H9 (cell line): ENCODE results near the gene PTPRC. TPM values are rescaled to one million over a fixed set of nuclear protein-coding genes. Genes with fewer than 3 reads are reported as not detected.

Experiments
- DNase-seq: peaks from one replicate; pipeline ENCODE4 v3.0.0-alpha.2; 2017
- H2AFZ ChIP-seq: one replicate; pipeline ENCODE4 v1.6.1; 2013; ENCODE audit warnings: mild to moderate bottlenecking, low read length, control low read depth, moderate library complexity
- H2AK5ac ChIP-seq: 2 replicates; pipeline ENCODE4 v1.6.1; 2013; ENCODE audit warnings: low read length, control low read depth, mixed read lengths; ENCODE audit not compliant: insufficient read length
- H2BK120ac ChIP-seq: one replicate; pipeline ENCODE4 v1.6.1; 2013; ENCODE audit warnings: low read depth, mild to moderate bottlenecking, low read length, control low read depth, inconsistent platforms; ENCODE audit not compliant: poor library complexity, severe bottlenecking
- H2BK12ac ChIP-seq: 2 replicates; pipeline ENCODE4 v1.6.1; 2013; ENCODE audit warnings: low read length, control low read depth, mixed read lengths, low read depth; ENCODE audit not compliant: insufficient read length
- H2BK15ac ChIP-seq: 2 replicates; pipeline ENCODE4 v1.6.1; 2013; ENCODE audit warnings: low read depth, low read length, control low read depth
- H2BK20ac ChIP-seq: one replicate; pipeline ENCODE4 v1.6.1; 2013; ENCODE audit warnings: low read depth, mild to moderate bottlenecking, low read length, control low read depth, inconsistent platforms; ENCODE audit not compliant: poor library complexity, severe bottlenecking
- H2BK5ac ChIP-seq: 2 replicates; pipeline ENCODE4 v1.6.1; 2013; ENCODE audit warnings: low read length, control low read depth, mixed read lengths; ENCODE audit not compliant: insufficient read length
- H3K14ac ChIP-seq: 2 replicates; pipeline ENCODE4 v1.6.1; 2013; ENCODE audit warnings: low read length, control low read depth; ENCODE audit not compliant: insufficient read depth
- H3K18ac ChIP-seq: 2 replicates; pipeline ENCODE4 v1.6.1; 2013; ENCODE audit warnings: low read depth, mild to moderate bottlenecking, mixed read lengths, low read length, control low read depth; ENCODE audit not compliant: insufficient read length
- H3K23ac ChIP-seq: 2 replicates; pipeline ENCODE4 v1.6.1; 2013; ENCODE audit warnings: low read length, control low read depth, mixed read lengths, low read depth; ENCODE audit not compliant: insufficient read length
- H3K23me2 ChIP-seq: 2 replicates; pipeline ENCODE4 v1.6.1; 2013; ENCODE audit warnings: low read depth, mild to moderate bottlenecking, mixed read lengths, low read length, control low read depth; ENCODE audit not compliant: insufficient read length, poor library complexity, severe bottlenecking
- H3K27ac ChIP-seq: 2 replicates; pipeline ENCODE4 v1.5.1; 2013; ENCODE audit warnings: low read length, control low read depth, mixed read lengths, low read depth; ENCODE audit not compliant: insufficient read length
- H3K27me3 ChIP-seq: 2 replicates; pipeline ENCODE4 v1.6.1; 2013; ENCODE audit warnings: low read length, control low read depth, inconsistent platforms; ENCODE audit not compliant: insufficient read depth
- H3K4ac ChIP-seq: 2 replicates; pipeline ENCODE4 v1.6.1; 2013; ENCODE audit warnings: low read depth, mild to moderate bottlenecking, control low read depth, inconsistent platforms, low read length, moderate library complexity
- H3K4me1 ChIP-seq: 2 replicates; pipeline ENCODE4 v1.6.1; 2013; ENCODE audit warnings: low read length, control low read depth, inconsistent platforms; ENCODE audit not compliant: insufficient read depth
- H3K4me2 ChIP-seq: 2 replicates; pipeline ENCODE4 v1.6.1; 2013; ENCODE audit warnings: low read length, control low read depth, mixed read lengths; ENCODE audit not compliant: insufficient read length, insufficient read depth
- H3K56ac ChIP-seq: 2 replicates; pipeline ENCODE4 v1.6.1; 2013; ENCODE audit warnings: low read depth, mild to moderate bottlenecking, mixed read lengths, low read length, control low read depth; ENCODE audit not compliant: insufficient read length
- H3K79me1 ChIP-seq: 2 replicates; pipeline ENCODE4 v1.6.1; 2013; ENCODE audit warnings: low read depth, mild to moderate bottlenecking, moderate library complexity, low read length, control low read depth, inconsistent platforms; ENCODE audit not compliant: insufficient read depth, poor library complexity, severe bottlenecking
- H3K79me2 ChIP-seq: 2 replicates; pipeline ENCODE4 v1.6.1; 2013; ENCODE audit warnings: low read length, control low read depth, inconsistent platforms; ENCODE audit not compliant: insufficient read depth
- H3K9ac ChIP-seq: 2 replicates; pipeline ENCODE4 v1.6.1; 2013; ENCODE audit warnings: low read length, control low read depth, mixed read lengths; ENCODE audit not compliant: insufficient read length; ENCODE audit errors: extremely low read depth
- H3K9me3 ChIP-seq: one replicate; pipeline ENCODE4 v1.6.1; 2013; ENCODE audit warnings: low read depth, low read length, inconsistent platforms; ENCODE audit not compliant: control insufficient read depth
- H3T11ph ChIP-seq: one replicate; pipeline ENCODE4 v1.6.1; 2013; ENCODE audit warnings: mild to moderate bottlenecking, low read length, control low read depth, inconsistent platforms
- H4K20me1 ChIP-seq: one replicate; pipeline ENCODE4 v1.6.1; 2013; ENCODE audit not compliant: control insufficient read depth, insufficient read length, insufficient read depth
- H4K5ac ChIP-seq: 2 replicates; pipeline ENCODE4 v1.6.1; 2013; ENCODE audit warnings: low read depth, mild to moderate bottlenecking, mixed read lengths, low read length, control low read depth; ENCODE audit not compliant: insufficient read length
- H4K8ac ChIP-seq: replicated peaks from 2 replicates; pipeline ENCODE4 v1.6.1; 2013; ENCODE audit warnings: low read length, control low read depth, mixed read lengths, low read depth; ENCODE audit not compliant: insufficient read length
- H4K91ac ChIP-seq: 2 replicates; pipeline ENCODE4 v1.6.1; 2013; ENCODE audit warnings: low read depth, mild to moderate bottlenecking, moderate library complexity, mixed read lengths, low read length, control low read depth; ENCODE audit not compliant: insufficient read length
- H3K27ac Mint-ChIP-seq, 3 experiments: 2 replicates in 2 of 3; 3 replicates in 1 of 3; pipeline ENCODE4 v1.8.0; 2020 to 2021; ENCODE audit warnings: mixed read lengths in 3 of 3, mild to moderate bottlenecking in 1 of 3, moderate library complexity in 1 of 3
- H3K27me3 Mint-ChIP-seq: 2 replicates; pipeline ENCODE4 v1.8.0; 2021; ENCODE audit warnings: low read depth, mild to moderate bottlenecking, moderate library complexity, mixed read lengths
- H3K36me3 Mint-ChIP-seq, 3 experiments: 2 replicates in 2 of 3; 3 replicates in 1 of 3; pipeline ENCODE4 v1.8.0; 2020 to 2021; ENCODE audit warnings: low read depth in 3 of 3, mixed read lengths in 3 of 3; ENCODE audit not compliant: insufficient read depth in 1 of 3
- H3K4me1 Mint-ChIP-seq, 2 experiments: 2 replicates each; pipeline ENCODE4 v1.8.0; 2020; ENCODE audit warnings: mixed read lengths in 2 of 2
- H3K4me3 Mint-ChIP-seq, 2 experiments: 2 replicates in 1 of 2; 3 replicates in 1 of 2; pipeline ENCODE4 v1.8.0; 2020 to 2021; ENCODE audit warnings: mild to moderate bottlenecking in 2 of 2, mixed read lengths in 2 of 2, moderate library complexity in 1 of 2
- H3K9me3 Mint-ChIP-seq, 2 experiments: 2 replicates in 1 of 2; 3 replicates in 1 of 2; pipeline ENCODE4 v1.8.0; 2020; ENCODE audit warnings: mild to moderate bottlenecking in 2 of 2, mixed read lengths in 2 of 2, moderate library complexity in 1 of 2
- CTCF ChIP-seq: fragments of 200-600 bp; sonication (generic); conservative IDR thresholded peaks from 3 replicates; pipeline ENCODE4 v1.8.0; 2021; ENCODE audit warnings: antibody characterized with exemption, mild to moderate bottlenecking
- WGBS: extraction: QIAGEN DNeasy Blood & Tissue Kit; methylation state at CpG from one replicate; pipeline ENCODE4 v1.1.7; 2013; ENCODE audit warnings: missing lambda C conversion rate, low lambda C conversion rate, mixed read lengths; ENCODE audit not compliant: insufficient read length; ENCODE audit errors: extremely low coverage; 5-methylcytosine and 5-hydroxymethylcytosine counted together
- total RNA-seq: library from RNA; stranded (reverse); gene quantifications from 2 replicates; pipeline ENCODE4 v1.2.1, GENCODE V29; 2021

The PTPRC gene
- total RNA-seq, 1 experiment from 2014 or later: not detected

GRCh38 chr1:198764748-198765147, 125.9 kb downstream of the PTPRC start:
- no peaks in the 10 kb centered on the region for H3K27me3 ChIP-seq
- H3K4me2 ChIP-seq: no peak overlapping the region
- Mint-ChIP-seq H3K27me3 (no peaks in the 10 kb centered on the region; the same call in 1 of the 2 replicates), H3K4me1 (peaks cover 2 to 3% of the 10 kb centered on the region in 2 experiments; a peak in 2 of 4 replicates), H3K9me3 (no peaks in the 10 kb centered on the region; a peak in 1 of 5 replicates), H3K36me3 (no peaks in the 10 kb centered on the region), H3K4me3 (no peak overlapping the region), H3K27ac (no peak overlapping the region)
- WGBS: no CpG with 5 or more reads among the region's 2 CpGs
- no peaks in the 10 kb centered on the region for H3K23me2 ChIP-seq
- H2BK5ac ChIP-seq: no peak overlapping the region
- no peak overlapping the region for H4K8ac ChIP-seq
- H2BK20ac ChIP-seq: no peak overlapping the region
- H3K14ac ChIP-seq: no peak overlapping the region
- H3K4ac ChIP-seq: no peak overlapping the region
- no peak overlapping the region for H3K9ac ChIP-seq
- H4K20me1 ChIP-seq: no peaks in the 10 kb centered on the region
- H2AFZ ChIP-seq: no peak overlapping the region
- no peak overlapping the region for H2BK12ac ChIP-seq
- no peak overlapping the region for H4K91ac ChIP-seq
- no peak overlapping the region for H3K18ac ChIP-seq
- DNase-seq: no peak
- TF ChIP-seq CTCF: no peak
- H3K79me1 ChIP-seq: no peaks in the 10 kb centered on the region
- H2AK5ac ChIP-seq: no peak overlapping the region
- no peak overlapping the region for H2BK15ac ChIP-seq
- no peak overlapping the region for H3K56ac ChIP-seq
- no peaks in the 10 kb centered on the region for H3K79me2 ChIP-seq
- H3K27ac ChIP-seq: no peak overlapping the region
- H3K4me1 ChIP-seq: no peaks in the 10 kb centered on the region
- no peak overlapping the region for H2BK120ac ChIP-seq
- no peak overlapping the region for H3T11ph ChIP-seq
- H3K23ac ChIP-seq: no peak overlapping the region
- H3K9me3 ChIP-seq: no peaks in the 10 kb centered on the region
- H4K5ac ChIP-seq: no peak overlapping the region
